Endothelial cell of hepatic sinusoid (primary cell): ENCODE data around the gene TYRP1.
"Not testable (repeated sequence)": the region's sequence is repeated elsewhere in the genome, so short reads cannot be mapped to it uniquely, and the experiment has no call there.

Source experiments
- in situ Hi-C: cut with HindIII; loops from 2 replicates; pipeline ENCODE4 v1.10.0; 2017; ENCODE audit warnings: low sequenced_read_pairs

The TYRP1 gene, protein sequence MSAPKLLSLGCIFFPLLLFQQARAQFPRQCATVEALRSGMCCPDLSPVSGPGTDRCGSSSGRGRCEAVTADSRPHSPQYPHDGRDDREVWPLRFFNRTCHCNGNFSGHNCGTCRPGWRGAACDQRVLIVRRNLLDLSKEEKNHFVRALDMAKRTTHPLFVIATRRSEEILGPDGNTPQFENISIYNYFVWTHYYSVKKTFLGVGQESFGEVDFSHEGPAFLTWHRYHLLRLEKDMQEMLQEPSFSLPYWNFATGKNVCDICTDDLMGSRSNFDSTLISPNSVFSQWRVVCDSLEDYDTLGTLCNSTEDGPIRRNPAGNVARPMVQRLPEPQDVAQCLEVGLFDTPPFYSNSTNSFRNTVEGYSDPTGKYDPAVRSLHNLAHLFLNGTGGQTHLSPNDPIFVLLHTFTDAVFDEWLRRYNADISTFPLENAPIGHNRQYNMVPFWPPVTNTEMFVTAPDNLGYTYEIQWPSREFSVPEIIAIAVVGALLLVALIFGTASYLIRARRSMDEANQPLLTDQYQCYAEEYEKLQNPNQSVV

DNA sequence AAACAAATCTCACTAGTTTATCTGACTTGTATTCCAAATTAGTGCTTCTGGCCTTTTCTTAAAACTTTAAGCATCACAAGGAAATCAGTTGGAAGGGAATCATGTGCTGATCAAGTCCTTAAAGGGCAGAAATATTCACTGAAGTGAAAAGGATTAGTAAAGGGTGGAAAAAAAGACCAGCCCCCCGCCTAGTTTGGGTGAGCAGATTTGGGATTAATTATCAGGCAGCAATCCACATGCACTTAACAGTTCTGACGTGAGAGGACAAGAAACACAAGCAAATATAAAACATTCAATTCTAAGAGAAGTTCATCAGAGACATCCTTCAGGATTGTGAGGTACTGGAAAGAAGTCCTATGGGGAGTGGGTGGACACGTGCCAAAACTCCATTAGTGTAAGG is at the start of gene TYRP1:
TSS of gene TYRP1 (plus strand) at position 245 of the 400 bp plus-strand sequence. CDS start 612 bp downstream, outside the sequence.
- in situ Hi-C loops, result no loop called here

DNA sequence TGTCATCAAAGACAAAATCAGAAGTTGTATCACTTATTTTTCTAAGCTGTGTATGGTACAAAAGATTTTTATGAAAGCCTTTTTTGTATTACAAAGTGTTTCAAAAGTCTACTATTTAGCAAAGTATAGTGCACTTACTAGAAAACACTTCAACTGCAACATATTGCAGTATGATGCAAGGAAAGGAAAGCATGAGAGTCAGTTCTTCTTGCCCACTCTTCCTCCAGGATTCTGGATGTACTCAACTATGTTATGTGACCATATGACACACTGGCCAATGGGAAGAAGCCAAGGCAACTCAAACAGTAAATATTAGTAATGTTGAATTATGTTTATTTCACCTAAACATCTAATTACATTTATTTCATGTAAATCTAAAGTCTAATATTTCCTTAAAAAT is 49.5 kb upstream of the TYRP1 start:
- in situ Hi-C loops, result no loop called here

DNA sequence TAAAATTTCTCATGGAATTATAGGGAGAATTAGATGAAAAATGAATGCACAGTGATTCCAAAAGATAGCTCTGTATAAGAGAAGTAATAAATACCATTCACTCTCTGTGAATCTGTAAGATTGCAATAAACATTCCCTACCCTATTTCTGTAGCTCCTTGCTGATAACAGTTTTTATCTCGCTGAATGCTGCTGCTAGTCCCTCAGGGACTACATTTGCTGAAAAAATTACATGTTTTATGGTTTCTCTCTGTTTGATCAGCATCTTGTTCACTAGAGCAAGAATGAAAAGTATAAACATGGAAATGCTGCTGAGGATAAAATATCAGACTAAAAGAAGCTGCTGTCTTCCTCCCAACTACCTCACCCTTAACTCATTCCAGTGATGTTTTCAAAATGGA is 44.3 kb upstream of the TYRP1 start:
- in situ Hi-C loops, result no loop called here

DNA sequence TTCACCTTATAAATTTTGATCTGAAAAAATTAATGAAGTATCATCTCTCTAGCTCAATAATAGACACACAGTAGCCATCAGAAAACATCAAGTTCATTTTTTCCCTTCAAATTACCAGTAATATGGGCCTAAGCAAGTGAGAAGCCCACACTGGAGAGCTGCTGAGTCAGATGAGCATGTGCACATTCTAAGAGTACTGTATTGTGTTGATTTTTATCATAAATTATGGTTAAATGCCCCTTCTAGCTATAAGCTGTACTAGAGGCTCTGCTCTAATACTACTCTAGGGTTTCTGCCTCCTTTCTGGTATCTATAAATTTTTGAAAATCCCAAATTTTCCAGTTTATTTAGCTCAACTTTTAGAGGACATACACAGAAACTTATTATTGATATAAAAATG is 42.1 kb upstream of the TYRP1 start:
- in situ Hi-C loops, result no loop called here

DNA sequence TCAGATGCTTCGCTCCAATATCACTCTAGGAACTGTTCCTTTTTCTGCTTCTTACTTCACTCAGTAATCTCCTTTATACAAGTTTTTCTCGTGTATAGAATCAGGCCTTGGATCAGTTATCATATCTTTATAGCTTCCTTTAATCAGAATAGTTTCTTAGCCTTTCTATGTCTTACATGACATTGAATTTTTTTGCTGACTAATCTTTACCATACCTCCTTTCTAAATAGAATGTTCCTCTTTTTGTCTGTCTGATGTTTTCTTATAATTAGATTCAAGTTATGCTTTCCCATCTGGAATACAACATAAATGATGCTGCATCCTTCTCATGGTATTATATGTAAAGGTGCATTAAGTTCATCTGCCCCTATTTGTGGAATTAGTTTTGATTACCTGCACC is 40.2 kb upstream of the TYRP1 start:
- in situ Hi-C loops, result no loop called here

DNA sequence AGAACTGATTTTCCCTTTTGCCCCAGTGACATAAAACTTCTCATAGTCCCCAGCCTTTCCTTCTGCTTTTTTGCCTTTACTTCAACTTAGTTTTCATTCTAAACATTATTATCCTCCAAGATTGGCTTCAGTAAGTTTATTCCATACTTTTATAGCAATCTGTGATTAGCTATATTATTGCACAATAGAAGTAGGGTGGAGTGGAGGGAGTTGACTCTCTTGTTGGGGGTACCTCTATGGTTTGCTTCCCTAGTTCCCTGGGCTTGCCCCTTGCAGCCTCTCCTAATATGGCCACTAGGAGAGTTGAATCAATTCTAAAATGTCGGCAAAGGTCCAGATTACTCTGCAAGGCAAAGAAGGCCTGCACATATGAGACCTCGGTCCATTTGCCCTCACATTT is 36.4 kb upstream of the TYRP1 start:
- in situ Hi-C loops, result no loop called here

DNA sequence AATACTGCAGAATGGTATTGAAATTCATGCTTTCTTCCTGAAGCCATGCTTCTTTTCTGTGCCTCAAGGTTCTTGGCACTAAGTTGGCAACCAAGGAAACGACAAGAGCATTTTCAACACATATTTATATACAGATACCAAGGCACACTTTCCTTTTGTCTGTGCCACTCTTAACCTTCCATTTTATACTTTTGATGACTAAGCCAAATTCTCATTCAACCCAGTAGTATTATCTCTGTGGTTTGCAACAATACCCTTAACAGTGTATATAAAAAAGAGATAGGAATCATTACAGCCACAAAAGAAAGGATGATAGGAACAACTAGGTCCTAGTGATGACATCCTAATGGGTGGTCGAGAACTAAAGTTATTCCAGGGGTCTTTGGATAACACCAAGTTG is 36.0 kb upstream of the TYRP1 start:
- in situ Hi-C loops, result no loop called here

DNA sequence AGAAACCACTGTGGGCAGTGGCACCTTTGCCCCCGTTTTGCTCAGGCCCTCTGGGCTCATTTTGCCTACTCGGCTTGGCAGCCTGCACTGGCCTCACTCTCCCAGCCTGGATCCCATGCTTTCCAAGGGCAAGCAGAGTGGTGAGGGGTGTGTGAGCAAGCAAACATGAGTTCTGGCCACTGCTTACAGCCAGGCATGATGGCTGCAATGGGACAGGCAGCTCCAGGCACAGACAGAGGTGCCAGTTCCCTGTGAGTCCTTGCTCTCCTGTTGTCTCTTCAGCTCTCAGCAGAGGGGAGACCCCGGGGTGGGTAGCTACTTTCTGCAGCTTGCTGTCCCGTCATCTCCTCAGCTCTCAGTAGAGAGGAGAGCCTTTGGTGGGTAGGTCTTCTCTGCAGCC is 35.2 kb upstream of the TYRP1 start:
- in situ Hi-C loops, result no loop called here

DNA sequence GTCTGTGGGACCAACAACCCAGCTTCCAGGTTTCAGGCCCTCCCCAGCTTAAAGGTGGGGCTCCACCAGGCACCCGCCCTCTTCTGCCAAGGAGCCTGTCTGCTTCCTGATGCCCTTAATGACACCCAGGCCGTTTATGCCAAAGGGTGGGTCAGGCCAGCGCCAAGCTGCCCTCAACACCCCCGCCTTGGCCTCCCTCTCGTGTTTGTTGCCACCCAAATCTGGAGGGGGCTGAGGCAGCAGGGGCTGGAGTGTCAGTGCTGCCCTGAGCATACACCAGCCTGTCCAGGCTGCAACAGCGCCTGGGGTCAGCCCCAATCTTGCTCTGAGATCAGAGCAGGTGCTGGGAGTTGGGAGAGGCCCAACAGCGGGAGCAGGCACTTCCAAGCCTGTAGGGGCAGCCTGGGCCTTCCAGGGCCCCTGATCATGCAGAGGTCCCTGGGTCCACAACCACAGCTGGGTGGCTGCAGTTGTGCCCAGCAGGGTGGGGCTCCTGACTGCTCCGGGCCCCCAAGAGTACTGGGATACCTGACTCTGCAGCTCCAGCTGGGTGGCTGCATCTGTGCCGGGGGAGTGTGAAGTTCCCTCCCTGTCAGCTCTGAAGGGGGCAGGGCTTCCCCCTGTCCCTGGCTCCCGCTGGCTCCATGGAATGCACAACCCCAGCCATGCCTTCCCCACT is 34.5 kb upstream of the TYRP1 start:
- in situ Hi-C loops, result no loop called here

DNA sequence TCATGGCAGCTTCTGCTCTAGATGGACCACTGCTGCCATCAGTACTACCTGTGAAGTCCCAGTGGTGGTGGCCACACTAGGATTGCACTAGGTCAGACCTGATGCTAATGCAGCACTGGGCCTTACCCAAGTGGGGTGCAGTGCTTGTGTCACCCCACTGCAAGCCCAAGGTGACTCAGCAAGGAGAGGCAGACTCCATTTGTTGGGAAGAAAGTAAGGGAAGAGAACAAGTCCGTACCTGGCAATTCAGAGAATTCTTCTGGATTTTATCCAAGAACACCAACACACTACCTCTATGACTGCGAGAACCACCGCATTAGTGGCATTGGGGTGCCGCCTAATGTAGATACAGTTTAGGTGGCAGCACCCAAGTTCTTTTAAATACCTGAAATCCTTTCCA is 34.0 kb upstream of the TYRP1 start:
- in situ Hi-C loops, result no loop called here

DNA sequence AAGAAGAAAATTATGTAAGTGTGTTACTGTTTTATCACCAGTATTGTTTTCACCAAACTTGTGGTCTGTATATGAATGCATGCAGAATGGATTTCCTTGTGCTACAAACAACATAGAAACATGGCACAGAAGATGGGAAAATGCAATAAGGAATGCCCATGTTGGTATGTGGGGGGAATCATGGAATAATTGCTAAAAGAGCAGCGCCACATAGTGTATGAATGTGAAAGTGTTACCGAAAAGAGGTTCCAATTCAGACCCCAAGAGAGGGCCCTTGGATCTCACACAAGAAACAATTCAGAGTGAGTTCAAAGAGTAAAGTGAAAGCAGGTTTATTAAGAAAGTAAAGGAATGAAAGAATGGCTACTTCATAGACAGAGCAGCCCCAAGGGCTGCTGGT is 26.4 kb upstream of the TYRP1 start:
- in situ Hi-C loops, result no loop called here

DNA sequence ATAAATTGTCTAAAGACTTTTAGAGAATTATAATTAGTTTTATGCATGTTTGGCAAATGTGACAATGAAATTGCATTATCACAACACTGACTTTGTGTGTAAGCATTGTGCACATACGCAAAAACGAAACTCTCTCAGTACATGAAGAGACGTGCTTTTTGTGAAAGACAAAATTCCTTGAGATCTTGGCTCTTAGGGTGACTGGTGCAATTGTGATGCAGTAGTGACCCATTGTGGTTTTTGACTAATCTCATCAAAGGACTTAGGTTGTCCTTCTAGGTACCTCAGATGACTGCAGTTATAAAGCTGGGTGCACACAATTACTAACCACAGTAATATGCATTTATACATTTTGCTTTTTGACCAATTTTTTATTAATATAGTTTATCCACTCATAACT is 25.3 kb upstream of the TYRP1 start:
- in situ Hi-C loops, result no loop called here

DNA sequence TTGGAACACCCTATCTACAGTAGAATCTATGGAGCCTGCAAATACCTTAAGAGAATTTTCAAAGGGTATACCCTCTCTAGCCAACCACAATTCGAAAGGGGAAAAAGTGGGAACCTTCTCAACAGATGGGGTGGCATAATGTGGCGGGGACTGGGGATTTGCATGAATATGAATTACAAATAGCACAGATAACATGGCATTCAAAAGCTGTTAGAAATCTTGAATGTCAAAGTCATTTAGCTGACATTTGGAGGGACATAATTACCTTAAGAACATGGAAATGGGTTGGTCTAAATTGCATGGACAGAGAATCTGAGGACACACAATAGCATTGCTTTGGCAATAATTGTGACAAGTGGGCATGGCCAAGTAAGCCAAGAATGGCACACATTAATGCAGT is 23.2 kb upstream of the TYRP1 start:
- in situ Hi-C loops, result no loop called here

DNA sequence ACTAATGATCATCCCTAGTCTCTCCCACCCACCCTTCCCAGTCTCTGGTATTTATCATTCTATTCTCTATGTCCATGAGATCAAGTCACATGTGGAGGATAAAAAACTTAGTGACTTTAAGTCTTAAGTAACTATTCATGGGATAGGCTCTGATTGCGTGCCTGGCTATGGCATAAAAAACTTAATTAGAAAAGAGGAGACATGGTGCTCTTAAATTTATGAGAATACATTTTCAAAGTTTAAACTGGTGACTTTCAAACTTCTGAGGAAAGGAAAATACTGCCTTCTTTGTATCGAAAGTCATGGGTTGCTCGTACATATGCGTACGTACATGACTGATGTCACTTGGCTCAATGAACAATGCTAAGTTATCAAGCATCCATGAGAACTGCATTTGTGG is 18.2 kb upstream of the TYRP1 start:
- in situ Hi-C loops, result no loop called here

DNA sequence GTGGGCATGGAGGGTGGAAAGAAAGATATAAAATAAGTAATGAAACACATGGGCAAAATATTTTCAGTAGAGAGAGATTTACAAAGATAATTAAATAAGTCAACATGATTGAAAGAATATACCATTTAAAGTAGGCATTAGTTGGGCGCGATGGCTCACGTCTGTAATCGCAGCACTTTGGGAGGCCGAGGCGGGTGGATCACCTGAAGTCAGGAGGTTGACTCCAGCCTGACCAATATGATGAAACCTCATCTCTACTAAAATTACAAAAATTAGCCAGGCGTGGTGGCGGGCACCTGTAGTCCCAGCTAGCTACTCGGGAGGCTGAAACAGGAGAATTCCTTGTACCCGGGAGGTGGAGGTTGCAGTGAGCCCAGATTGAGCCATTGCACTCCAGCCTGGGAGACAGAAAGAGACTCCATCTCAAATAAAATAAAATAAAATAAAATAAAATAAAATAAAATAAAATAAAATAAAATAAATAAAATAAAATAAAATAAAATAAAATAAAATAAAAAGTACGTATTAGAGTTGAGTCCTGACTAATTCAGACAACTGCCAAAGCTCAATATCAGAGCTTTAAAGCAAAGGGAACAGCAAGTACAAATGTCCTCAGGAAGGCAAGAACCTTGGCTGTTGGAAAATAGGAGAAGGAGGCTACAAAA is 15.6 kb upstream of the TYRP1 start:
- in situ Hi-C loops, result not testable (repeated sequence)

DNA sequence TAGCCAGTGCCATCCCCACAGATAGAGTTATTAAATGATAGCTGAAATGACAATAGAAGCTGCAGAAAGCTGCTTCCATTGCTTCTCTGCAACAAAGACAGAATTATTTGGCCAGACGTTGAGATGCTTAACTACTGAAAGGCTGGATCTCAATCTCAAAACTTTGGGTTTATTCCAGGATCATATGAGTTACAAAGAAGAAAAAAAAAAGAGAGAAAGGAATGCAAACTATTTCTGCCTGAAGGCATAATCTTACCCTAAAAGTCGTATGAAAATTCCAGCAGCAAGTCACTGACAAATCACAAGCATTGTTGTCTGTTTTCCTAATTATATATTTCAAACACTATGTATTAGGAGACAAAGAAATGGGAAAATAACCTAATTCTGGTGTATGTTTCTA is 12.8 kb upstream of the TYRP1 start:
- in situ Hi-C loops, result no loop called here

DNA sequence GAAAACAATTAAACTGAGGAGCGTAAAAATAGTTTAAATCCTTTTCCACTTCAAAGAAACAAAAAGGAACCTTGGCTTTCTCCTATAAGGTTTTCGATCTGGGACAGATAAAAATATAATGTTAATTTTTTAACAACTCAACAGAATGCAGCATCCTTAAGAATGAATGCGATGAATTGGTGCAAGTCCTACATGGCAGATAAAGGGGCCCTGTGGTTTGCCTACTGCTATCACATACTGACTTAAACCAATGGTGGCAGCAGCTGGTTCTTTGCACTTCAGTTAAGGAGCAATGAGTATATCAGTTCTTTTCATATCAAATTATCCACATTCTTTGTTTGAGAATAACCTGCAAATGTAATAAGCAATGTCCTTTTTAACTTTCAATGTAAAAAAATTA is 12.4 kb upstream of the TYRP1 start:
- in situ Hi-C loops, result no loop called here

DNA sequence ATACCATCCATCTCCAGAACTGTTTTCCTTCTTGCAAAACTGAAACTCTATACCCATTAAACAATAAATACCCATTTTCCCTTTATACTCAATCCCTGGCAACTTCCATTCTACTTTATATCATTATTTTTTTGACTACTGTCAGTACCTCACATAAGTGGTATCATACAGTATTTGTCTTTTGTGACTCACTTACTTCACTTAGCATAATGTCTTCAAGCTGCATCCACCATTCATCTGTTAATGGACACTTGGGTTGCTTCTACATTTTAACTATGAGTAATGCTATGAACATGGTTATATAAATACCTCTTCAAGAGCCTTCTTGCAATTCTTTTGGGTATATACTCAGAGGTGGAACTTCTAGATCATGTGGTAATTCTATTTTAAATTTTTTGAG is 11.6 kb upstream of the TYRP1 start:
- in situ Hi-C loops, result no loop called here

DNA sequence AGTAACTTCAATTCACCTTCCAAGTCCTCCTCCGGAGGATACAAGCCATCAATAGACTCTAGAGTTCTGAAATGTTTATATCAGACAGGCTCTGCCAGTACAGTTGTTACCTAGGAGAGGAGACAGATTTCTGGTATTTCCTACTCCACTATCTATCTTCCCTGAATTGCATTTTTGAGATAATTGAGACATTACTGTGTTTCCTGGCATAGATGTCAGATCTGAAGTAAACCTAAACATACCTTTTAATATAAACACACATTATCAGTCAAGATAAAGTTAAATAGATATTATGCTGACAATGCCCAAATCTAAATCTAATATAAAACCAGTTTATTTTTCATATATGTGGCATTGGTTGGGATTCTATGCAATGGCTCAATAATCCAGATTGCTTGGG is 8.2 kb upstream of the TYRP1 start:
- in situ Hi-C loops, result no loop called here

DNA sequence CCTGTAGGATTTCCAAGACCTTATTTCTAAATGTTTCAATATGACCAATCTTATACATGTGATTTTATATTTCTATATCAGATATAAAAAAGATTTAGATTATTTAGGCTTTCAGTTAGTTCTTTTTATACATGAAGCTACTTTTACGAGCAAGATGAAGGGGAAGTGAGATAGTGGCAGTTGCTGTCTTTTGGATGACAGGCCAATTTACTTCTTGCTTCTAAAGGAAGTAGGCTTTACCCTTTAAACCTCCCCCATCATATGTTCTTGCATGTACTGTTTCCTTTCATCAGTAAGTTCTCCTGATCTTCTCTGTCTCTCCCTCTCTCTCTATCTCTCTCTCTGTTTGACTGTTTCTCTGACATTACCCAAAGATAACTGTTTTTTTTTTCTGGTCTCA is 4.0 kb upstream of the TYRP1 start:
- in situ Hi-C loops, result no loop called here

DNA sequence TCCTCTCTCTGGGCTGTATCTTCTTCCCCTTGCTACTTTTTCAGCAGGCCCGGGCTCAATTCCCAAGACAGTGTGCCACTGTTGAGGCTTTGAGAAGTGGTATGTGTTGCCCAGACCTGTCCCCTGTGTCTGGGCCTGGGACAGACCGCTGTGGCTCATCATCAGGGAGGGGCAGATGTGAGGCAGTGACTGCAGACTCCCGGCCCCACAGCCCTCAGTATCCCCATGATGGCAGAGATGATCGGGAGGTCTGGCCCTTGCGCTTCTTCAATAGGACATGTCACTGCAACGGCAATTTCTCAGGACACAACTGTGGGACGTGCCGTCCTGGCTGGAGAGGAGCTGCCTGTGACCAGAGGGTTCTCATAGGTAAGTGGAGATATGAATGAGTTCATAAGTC is 828 bp downstream of the TYRP1 start:
- in situ Hi-C loops, result no loop called here

DNA sequence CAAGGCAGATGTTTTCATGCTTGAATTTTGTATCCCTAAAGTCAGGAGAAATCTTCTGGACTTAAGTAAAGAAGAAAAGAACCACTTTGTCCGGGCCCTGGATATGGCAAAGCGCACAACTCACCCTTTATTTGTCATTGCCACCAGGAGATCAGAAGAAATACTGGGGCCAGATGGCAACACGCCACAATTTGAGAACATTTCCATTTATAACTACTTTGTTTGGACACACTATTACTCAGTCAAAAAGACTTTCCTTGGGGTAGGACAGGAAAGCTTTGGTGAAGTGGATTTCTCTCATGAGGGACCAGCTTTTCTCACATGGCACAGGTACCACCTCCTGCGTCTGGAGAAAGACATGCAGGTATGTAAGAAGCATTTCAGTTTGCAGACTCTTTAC is 2.3 kb downstream of the TYRP1 start:
- in situ Hi-C loops, result no loop called here
